A673 (cell line): ENCODE measurements around the gene LMTK2.

Experiments used
- EZH2 ChIP-seq: fragments of 200-600 bp; sonication (generic); IDR thresholded peaks from 2 replicates; pipeline ENCODE4 v1.6.1; 2017; ENCODE audit warnings: borderline replicate concordance, low read depth, mild to moderate bottlenecking, mixed read lengths, antibody characterized with exemption, low read length; ENCODE audit not compliant: poor library complexity, severe bottlenecking
- TF ChIP-seq, protein P1 (sequence below): fragments of 300-800, 200-600 bp; sonication (generic); conservative IDR thresholded peaks from 2 replicates; pipeline ENCODE4 v1.5.1; 2017; ENCODE audit warnings: low read depth, mild to moderate bottlenecking, antibody characterized with exemption, low read length, moderate library complexity, mixed read lengths

DNA sequence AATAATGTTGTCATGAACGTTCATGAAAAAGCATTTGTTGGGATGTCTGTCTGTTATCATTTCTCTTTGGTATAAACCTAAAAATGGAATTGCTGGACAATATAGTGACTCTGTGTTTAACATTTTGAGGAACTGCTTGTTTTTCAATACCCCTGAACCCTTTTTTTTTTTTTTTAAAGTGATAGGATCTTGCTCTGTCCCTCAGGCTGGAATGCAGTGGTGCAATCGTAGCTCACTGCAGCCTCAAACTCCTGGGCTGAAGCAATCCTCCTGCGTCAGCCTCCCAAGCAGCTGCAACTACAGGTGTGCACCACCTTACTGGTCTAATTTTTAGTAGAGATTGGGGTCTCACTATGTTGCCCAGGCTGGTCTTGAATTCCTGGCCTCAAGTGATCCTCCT, 15.1 kb upstream of the LMTK2 start:
- TF ChIP-seq, protein P1, sequence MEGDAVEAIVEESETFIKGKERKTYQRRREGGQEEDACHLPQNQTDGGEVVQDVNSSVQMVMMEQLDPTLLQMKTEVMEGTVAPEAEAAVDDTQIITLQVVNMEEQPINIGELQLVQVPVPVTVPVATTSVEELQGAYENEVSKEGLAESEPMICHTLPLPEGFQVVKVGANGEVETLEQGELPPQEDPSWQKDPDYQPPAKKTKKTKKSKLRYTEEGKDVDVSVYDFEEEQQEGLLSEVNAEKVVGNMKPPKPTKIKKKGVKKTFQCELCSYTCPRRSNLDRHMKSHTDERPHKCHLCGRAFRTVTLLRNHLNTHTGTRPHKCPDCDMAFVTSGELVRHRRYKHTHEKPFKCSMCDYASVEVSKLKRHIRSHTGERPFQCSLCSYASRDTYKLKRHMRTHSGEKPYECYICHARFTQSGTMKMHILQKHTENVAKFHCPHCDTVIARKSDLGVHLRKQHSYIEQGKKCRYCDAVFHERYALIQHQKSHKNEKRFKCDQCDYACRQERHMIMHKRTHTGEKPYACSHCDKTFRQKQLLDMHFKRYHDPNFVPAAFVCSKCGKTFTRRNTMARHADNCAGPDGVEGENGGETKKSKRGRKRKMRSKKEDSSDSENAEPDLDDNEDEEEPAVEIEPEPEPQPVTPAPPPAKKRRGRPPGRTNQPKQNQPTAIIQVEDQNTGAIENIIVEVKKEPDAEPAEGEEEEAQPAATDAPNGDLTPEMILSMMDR, result no peak
- TF ChIP-seq EZH2, result no peak
